H1 (cell line): ENCODE results near the gene TRIB2.

Experiments
- CEBPB ChIP-seq: IDR thresholded peaks from 2 replicates; pipeline ENCODE4 v1.6.1; 2012; ENCODE audit warnings: low read depth, low read length
- CREB1 ChIP-seq: IDR thresholded peaks from 2 replicates; pipeline ENCODE4 v1.6.1; 2012; ENCODE audit warnings: inconsistent platforms
- RFX5 ChIP-seq: IDR thresholded peaks from 2 replicates; pipeline ENCODE4 v1.6.1; 2011; ENCODE audit warnings: low read depth, low read length, improper control_type of control experiment, borderline replicate concordance
- YY1 ChIP-seq: IDR thresholded peaks from 2 replicates; pipeline ENCODE4 v1.6.1; 2011; ENCODE audit warnings: low read depth, mild to moderate bottlenecking, low read length
- TF ChIP-seq, protein P1 (sequence below): IDR thresholded peaks from 2 replicates; pipeline ENCODE4 v1.6.1; 2012; ENCODE audit warnings: inconsistent platforms

DNA sequence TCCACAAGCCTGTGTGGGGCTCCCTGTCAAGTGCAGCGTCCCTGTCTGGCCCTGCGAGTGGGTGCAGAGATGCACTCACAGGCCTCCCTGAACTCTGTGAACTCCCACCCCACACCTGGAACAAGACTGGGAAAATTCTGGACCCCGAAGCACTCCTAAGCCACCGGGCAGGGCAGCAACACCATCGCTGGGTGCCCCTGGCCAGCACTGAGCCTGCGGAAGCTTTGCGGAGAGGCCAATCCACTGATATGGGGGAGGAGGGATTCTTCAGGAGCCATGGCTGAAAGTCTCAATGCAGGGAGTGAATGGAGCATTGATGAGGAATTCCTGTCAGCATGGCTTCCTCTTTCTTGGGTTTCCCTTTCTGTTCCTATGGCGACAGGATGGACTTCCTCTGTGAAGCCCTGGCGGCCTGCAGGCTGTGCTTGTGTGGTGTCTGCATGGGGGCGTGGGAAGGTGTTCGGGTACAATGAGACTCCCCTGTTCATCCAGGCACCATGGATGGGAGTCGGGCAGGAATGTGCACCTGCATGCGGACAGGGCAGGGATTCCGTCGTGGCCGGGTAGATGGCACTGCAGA is 15.1 kb downstream of the TRIB2 start:
- TF ChIP-seq YY1 = no peak
- TF ChIP-seq, protein P1, sequence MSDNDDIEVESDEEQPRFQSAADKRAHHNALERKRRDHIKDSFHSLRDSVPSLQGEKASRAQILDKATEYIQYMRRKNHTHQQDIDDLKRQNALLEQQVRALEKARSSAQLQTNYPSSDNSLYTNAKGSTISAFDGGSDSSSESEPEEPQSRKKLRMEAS = no peak
- TF ChIP-seq CREB1 = no peak
- no peak for TF ChIP-seq RFX5
- TF ChIP-seq CEBPB = no peak
